ENCODE data around the gene CASQ1.

Gene CASQ1

GRCh38 chr1:160204526-160205241, 14.3 kb downstream of the CASQ1 start:
- H3K27ac ChIP-seq: no peak overlapping the region
- no peak for TF ChIP-seq CTCF (IDR thresholded peaks at IDR 0.05)
- peaks cover 11 to 15% of the 10 kb centered on the region in 2 experiments for H3K4me1 ChIP-seq (ENCODE audit: control insufficient read depth in 1 of 2, insufficient read depth in 1 of 2, low read depth in 1 of 2, low read length in 1 of 2)
- peaks cover 24% of the 10 kb centered on the region for H3K27me3 ChIP-seq
- H3K9me3 ChIP-seq: no peaks in the 10 kb centered on the region
- peaks cover 8% of the 10 kb centered on the region for H3K36me3 ChIP-seq
- peak overlapping the region in 1 of 2 experiments; percentile 56 for H3K4me3 ChIP-seq (ENCODE audit: low read depth in 1 of 2, low read length in 1 of 2)

GRCh38 chr1:160205242-160206035, 15.1 kb downstream of the CASQ1 start, which contains the start of gene PEA15:
Gene PEA15, plus strand, starts transcription at chr1:160205384. Its CDS starts 6,161 bp downstream, at chr1:160211545.
- Histone ChIP-seq H3K4me3 (ENCODE audit: low read depth in 1 of 2, low read length in 1 of 2) (peak within 1 kb of the TSS; percentile 52 to 56), H3K36me3 (peaks cover 13% of the 10 kb centered on the region), H3K27ac (no peak within 1 kb of the TSS), H3K4me1 (ENCODE audit: control insufficient read depth in 1 of 2, insufficient read depth in 1 of 2, low read depth in 1 of 2, low read length in 1 of 2) (peaks cover 11 to 15% of the 10 kb centered on the region in 2 experiments), H3K9me3 (no peaks in the 10 kb centered on the region), H3K27me3 (peaks cover 24% of the 10 kb centered on the region)
- no peak for TF ChIP-seq CTCF (IDR thresholded peaks at IDR 0.05)

- peaks cover 24% of the 10 kb centered on the region for H3K27me3 ChIP-seq
- peaks cover 15% of the 10 kb centered on the region for H3K36me3 ChIP-seq
- peaks cover 11 to 15% of the 10 kb centered on the region in 2 experiments for H3K4me1 ChIP-seq (ENCODE audit: control insufficient read depth in 1 of 2, insufficient read depth in 1 of 2, low read depth in 1 of 2, low read length in 1 of 2)
- no peak for TF ChIP-seq CTCF (IDR thresholded peaks at IDR 0.05)
- H3K9me3 ChIP-seq: no peaks in the 10 kb centered on the region
- peak overlapping the region; percentile 52 to 56 for H3K4me3 ChIP-seq (ENCODE audit: low read depth in 1 of 2, low read length in 1 of 2)
- H3K27ac ChIP-seq: no peak overlapping the region
Observed at GRCh38 chr1:160206036-160206389, 15.6 kb downstream of the CASQ1 start.

- Histone ChIP-seq H3K9me3 (no peaks in the 10 kb centered on the region), H3K27ac (no peak overlapping the region), H3K4me3 (ENCODE audit: low read depth in 1 of 2, low read length in 1 of 2) (no peak overlapping the region), H3K4me1 (ENCODE audit: control insufficient read depth in 1 of 2, insufficient read depth in 1 of 2, low read depth in 1 of 2, low read length in 1 of 2) (peaks cover 11 to 15% of the 10 kb centered on the region in 2 experiments), H3K27me3 (peaks cover 24% of the 10 kb centered on the region), H3K36me3 (peaks cover 21% of the 10 kb centered on the region)
- TF ChIP-seq CTCF (IDR thresholded peaks at IDR 0.05): no peak
Observed at GRCh38 chr1:160206421-160207117, 16.2 kb downstream of the CASQ1 start.

GRCh38 chr1:160207118-160207650, 16.8 kb downstream of the CASQ1 start:
- Histone ChIP-seq H3K27me3 (peaks cover 24% of the 10 kb centered on the region), H3K4me1 (ENCODE audit: control insufficient read depth in 1 of 2, insufficient read depth in 1 of 2, low read depth in 1 of 2, low read length in 1 of 2) (peaks cover 11 to 15% of the 10 kb centered on the region in 2 experiments), H3K36me3 (peaks cover 26% of the 10 kb centered on the region), H3K4me3 (ENCODE audit: low read depth in 1 of 2, low read length in 1 of 2) (no peak overlapping the region), H3K27ac (no peak overlapping the region), H3K9me3 (no peaks in the 10 kb centered on the region)
- no peak for TF ChIP-seq CTCF (IDR thresholded peaks at IDR 0.05)
